GM12878 (cell line): ENCODE results near the gene ADGRG7. TPM values are rescaled to one million over a fixed set of nuclear protein-coding genes. Genes with fewer than 3 reads are reported as not detected.
A peak's percentile ranks its signal among the peaks of the same experiment; 100 is the strongest.

Source experiments
- HDAC2 ChIP-seq: fragments of 200-600 bp; sonication (generic); IDR thresholded peaks from 2 replicates; pipeline ENCODE4 v1.6.1; 2017
- KAT2A ChIP-seq: conservative IDR thresholded peaks from 2 replicates; pipeline ENCODE4 v1.6.1; 2011; ENCODE audit warnings: low read depth, low read length; ENCODE audit not compliant: control insufficient read depth
- MEF2B ChIP-seq: fragments of 450-650 bp; IDR thresholded peaks from 2 replicates; pipeline ENCODE4 v1.6.1; 2018; ENCODE audit warnings: mild to moderate bottlenecking, moderate library complexity; ENCODE audit not compliant: partially characterized antibody, poor library complexity, severe bottlenecking
- SMAD5 ChIP-seq: IDR thresholded peaks from 2 replicates; pipeline ENCODE4 v1.6.1; 2016; ENCODE audit warnings: antibody characterized with exemption, low read depth
- SMC3 ChIP-seq: IDR thresholded peaks from 2 replicates; pipeline ENCODE4 v1.6.1; 2011; ENCODE audit warnings: low read length, improper control_type of control experiment, borderline replicate concordance
- SPI1 ChIP-seq: IDR thresholded peaks from 2 replicates; pipeline ENCODE4 v1.6.1; 2011; ENCODE audit warnings: low read depth, mild to moderate bottlenecking, low read length, moderate library complexity, borderline replicate concordance; ENCODE audit not compliant: insufficient read depth
- SREBF1 ChIP-seq: IDR thresholded peaks from 2 replicates; pipeline ENCODE4 v1.6.1; 2012; ENCODE audit warnings: mild to moderate bottlenecking, low read length
- STAT3 ChIP-seq: IDR thresholded peaks from 2 replicates; pipeline ENCODE4 v1.6.1; 2011; ENCODE audit warnings: low read depth, low read length, improper control_type of control experiment
- YBX1 ChIP-seq: fragments of 450-650 bp; IDR thresholded peaks from 2 replicates; pipeline ENCODE4 v1.6.1; 2016; ENCODE audit warnings: antibody characterized with exemption
- polyA plus RNA-seq, 11 experiments: library from polyadenylated mRNA; depleted of rRNA in 4 of 11; unstranded in 6 of 11; stranded (reverse) in 5 of 11; fragments of >200 nt; fragmentation: Nextera tagmentation in 4 of 11; fragmentation: Illumina TruSeq in 1 of 11; extraction: Ambion mirVana in 4 of 11; extraction: Trizol in 1 of 11; gene quantifications; 1 replicate in 1 of 11; 2 replicates in 10 of 11; pipeline versions ENCODE4 v1.2.1 to v1.2.3, GENCODE V29; 2011 to 2016; ENCODE audit warnings: inconsistent platforms in 2 of 11, missing spikeins in 2 of 11, low read depth in 1 of 11
- total RNA-seq, 4 experiments: library from RNA; depleted of rRNA in 3 of 4; stranded (reverse); fragments of >200 nt in 3 of 4; fragmentation: Illumina TruSeq in 1 of 4; extraction: Trizol in 1 of 4; gene quantifications; 2 replicates each; pipeline versions ENCODE4 v1.2.1 to v1.2.3, GENCODE V29; 2013 to 2021
- TF ChIP-seq, protein P1 (sequence below): IDR thresholded peaks from 2 replicates; pipeline ENCODE4 v1.6.1; 2011; ENCODE audit warnings: borderline replicate concordance, low read depth, mild to moderate bottlenecking, moderate library complexity, mixed read lengths, low read length; ENCODE audit not compliant: insufficient read depth; ENCODE audit errors: extremely low read length
- TF ChIP-seq, protein P2 (sequence below): fragments of 450-650 bp; conservative IDR thresholded peaks from 2 replicates; pipeline ENCODE4 v1.6.1; 2017; ENCODE audit warnings: mild to moderate bottlenecking, moderate library complexity
- TF ChIP-seq, protein P3 (sequence below): IDR thresholded peaks from 2 replicates; pipeline ENCODE4 v1.6.1; 2011; ENCODE audit warnings: mild to moderate bottlenecking, low read depth, low read length, moderate library complexity; ENCODE audit not compliant: insufficient replicate concordance
- TF ChIP-seq, protein P4 (sequence below): fragments of 450-650 bp; IDR thresholded peaks from 2 replicates; pipeline ENCODE4 v1.6.1; 2017; ENCODE audit warnings: mild to moderate bottlenecking, moderate library complexity

The ADGRG7 gene
- total and polyA plus RNA-seq, 10 of the 15 experiments (the other 5 are each of a cell fraction or from before 2014, with no cell fraction given): 0.02 to 0.21 (median 0.14) TPM; not detected in 7

DNA sequence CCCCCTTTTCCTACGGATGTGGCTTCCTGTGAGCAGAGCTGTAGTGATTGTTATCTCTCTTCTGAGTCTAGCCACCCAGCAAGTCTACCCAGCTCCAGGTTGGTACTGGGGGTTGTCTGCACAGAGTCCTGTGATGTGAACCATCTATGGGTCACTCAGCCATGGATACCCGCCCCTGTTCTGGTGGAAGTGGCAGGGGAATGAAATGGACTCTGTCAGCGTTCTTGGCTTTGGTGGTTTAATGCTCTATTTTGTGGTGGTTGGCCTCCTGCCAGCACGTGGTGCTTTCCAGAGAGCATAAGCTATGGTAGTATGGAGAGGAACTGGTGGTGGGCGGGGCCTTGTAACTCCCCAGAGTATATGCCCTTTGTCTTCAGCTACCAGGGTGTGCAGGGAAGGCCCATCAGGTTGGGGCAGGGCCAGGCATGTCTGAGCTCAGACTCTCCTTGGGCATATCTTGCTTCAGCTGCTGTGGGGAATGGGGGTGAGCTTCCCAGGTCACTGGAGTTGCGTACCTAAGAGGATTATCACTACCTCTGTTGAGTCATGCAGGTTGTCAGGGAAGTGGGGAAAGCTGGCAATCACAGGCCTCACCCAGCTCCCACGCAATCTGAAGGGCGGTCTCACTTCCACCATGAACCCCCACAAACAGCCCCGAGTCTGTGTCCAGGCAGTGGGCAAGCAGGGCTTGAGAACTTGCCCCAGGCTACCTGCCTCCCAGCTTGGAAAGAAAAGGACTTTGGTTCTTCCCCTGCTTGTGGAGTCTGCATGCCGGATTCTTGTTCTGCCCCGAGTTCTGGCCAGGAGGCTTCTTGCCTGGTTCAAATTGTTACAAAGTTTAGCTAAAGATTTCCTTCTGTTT lies 9.0 kb upstream of the ADGRG7 start (continued):
- TF ChIP-seq, protein P1, sequence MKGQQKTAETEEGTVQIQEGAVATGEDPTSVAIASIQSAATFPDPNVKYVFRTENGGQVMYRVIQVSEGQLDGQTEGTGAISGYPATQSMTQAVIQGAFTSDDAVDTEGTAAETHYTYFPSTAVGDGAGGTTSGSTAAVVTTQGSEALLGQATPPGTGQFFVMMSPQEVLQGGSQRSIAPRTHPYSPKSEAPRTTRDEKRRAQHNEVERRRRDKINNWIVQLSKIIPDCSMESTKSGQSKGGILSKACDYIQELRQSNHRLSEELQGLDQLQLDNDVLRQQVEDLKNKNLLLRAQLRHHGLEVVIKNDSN: no peak
- TF ChIP-seq KAT2A (no peak), SPI1 (peak; percentile 8; the same call in 1 of the 2 replicates), SREBF1 (no peak), YBX1 (no peak), HDAC2 (no peak), SMC3 (no peak), MEF2B (peak; percentile 36), SMAD5 (no peak), STAT3 (no peak)
- TF ChIP-seq, protein P2, sequence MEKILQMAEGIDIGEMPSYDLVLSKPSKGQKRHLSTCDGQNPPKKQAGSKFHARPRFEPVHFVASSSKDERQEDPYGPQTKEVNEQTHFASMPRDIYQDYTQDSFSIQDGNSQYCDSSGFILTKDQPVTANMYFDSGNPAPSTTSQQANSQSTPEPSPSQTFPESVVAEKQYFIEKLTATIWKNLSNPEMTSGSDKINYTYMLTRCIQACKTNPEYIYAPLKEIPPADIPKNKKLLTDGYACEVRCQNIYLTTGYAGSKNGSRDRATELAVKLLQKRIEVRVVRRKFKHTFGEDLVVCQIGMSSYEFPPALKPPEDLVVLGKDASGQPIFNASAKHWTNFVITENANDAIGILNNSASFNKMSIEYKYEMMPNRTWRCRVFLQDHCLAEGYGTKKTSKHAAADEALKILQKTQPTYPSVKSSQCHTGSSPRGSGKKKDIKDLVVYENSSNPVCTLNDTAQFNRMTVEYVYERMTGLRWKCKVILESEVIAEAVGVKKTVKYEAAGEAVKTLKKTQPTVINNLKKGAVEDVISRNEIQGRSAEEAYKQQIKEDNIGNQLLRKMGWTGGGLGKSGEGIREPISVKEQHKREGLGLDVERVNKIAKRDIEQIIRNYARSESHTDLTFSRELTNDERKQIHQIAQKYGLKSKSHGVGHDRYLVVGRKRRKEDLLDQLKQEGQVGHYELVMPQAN: no peak
- TF ChIP-seq, protein P3, sequence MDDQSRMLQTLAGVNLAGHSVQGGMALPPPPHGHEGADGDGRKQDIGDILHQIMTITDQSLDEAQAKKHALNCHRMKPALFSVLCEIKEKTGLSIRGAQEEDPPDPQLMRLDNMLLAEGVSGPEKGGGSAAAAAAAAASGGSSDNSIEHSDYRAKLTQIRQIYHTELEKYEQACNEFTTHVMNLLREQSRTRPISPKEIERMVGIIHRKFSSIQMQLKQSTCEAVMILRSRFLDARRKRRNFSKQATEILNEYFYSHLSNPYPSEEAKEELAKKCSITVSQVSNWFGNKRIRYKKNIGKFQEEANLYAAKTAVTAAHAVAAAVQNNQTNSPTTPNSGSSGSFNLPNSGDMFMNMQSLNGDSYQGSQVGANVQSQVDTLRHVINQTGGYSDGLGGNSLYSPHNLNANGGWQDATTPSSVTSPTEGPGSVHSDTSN: no peak
- TF ChIP-seq, protein P4, sequence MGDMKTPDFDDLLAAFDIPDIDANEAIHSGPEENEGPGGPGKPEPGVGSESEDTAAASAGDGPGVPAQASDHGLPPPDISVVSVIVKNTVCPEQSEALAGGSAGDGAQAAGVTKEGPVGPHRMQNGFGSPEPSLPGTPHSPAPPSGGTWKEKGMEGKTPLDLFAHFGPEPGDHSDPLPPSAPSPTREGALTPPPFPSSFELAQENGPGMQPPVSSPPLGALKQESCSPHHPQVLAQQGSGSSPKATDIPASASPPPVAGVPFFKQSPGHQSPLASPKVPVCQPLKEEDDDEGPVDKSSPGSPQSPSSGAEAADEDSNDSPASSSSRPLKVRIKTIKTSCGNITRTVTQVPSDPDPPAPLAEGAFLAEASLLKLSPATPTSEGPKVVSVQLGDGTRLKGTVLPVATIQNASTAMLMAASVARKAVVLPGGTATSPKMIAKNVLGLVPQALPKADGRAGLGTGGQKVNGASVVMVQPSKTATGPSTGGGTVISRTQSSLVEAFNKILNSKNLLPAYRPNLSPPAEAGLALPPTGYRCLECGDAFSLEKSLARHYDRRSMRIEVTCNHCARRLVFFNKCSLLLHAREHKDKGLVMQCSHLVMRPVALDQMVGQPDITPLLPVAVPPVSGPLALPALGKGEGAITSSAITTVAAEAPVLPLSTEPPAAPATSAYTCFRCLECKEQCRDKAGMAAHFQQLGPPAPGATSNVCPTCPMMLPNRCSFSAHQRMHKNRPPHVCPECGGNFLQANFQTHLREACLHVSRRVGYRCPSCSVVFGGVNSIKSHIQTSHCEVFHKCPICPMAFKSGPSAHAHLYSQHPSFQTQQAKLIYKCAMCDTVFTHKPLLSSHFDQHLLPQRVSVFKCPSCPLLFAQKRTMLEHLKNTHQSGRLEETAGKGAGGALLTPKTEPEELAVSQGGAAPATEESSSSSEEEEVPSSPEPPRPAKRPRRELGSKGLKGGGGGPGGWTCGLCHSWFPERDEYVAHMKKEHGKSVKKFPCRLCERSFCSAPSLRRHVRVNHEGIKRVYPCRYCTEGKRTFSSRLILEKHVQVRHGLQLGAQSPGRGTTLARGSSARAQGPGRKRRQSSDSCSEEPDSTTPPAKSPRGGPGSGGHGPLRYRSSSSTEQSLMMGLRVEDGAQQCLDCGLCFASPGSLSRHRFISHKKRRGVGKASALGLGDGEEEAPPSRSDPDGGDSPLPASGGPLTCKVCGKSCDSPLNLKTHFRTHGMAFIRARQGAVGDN: peak; percentile 61; the same call in 1 of the 2 replicates
- TF ChIP-seq, all 136 proteins: peak for 7
